OCI-LY7 (cell line): ENCODE results near the gene USO1. TPM values are rescaled to one million over a fixed set of nuclear protein-coding genes. Genes with fewer than 3 reads are reported as not detected.

Experiments used
- BruUV-seq: library from RNA; stranded (reverse); fragments of 400-500 nt; replicated peaks from 2 replicates; lab custom pipeline; 2021; lab: Mats Ljungman, UMichigan
- CTCF ChIA-PET: fragments of 300-600 bp; sonication (Branson Sonifier 250); formaldehyde crosslinking; loops from one replicate; lab custom pipeline; 2022; ENCODE audit warnings: antibody characterized with exemption; ENCODE audit not compliant: unreplicated experiment; lab: Charles Lee
- POLR2A ChIA-PET: fragments of 300-600 bp; sonication (Branson Sonifier 250); formaldehyde crosslinking; loops from one replicate; lab custom pipeline; 2022; ENCODE audit warnings: antibody characterized with exemption; lab: Charles Lee
- DNase-seq: peaks from one replicate; pipeline ENCODE4 v3.0.0-alpha.2; 2015; ENCODE audit warnings: low spot score
- H2AFZ ChIP-seq: fragments of 200-600 bp; sonication (generic), shearing (Covaris generic); 2 replicates; pipeline ENCODE4 v1.6.1; 2014; ENCODE audit warnings: mild to moderate bottlenecking, antibody characterized with exemption, low read length, moderate library complexity
- H3K27ac ChIP-seq: fragments of 200-600 bp; sonication (generic); 2 replicates; pipeline ENCODE4 v1.5.1; 2014; ENCODE audit warnings: mixed run types, low read depth, mild to moderate bottlenecking, moderate library complexity, low read length, inconsistent platforms; ENCODE audit not compliant: poor library complexity, severe bottlenecking
- H3K36me3 ChIP-seq: fragments of 200-600 bp; sonication (generic); 2 replicates; pipeline ENCODE4 v1.6.1; 2014; ENCODE audit warnings: mild to moderate bottlenecking, antibody characterized with exemption, low read length, moderate library complexity, mixed read lengths; ENCODE audit not compliant: insufficient read depth
- H3K4me1 ChIP-seq: fragments of 200-600 bp; sonication (generic); 2 replicates; pipeline ENCODE4 v1.5.1; 2014; ENCODE audit warnings: mild to moderate bottlenecking, low read length; ENCODE audit not compliant: insufficient read depth, poor library complexity, severe bottlenecking
- H3K4me2 ChIP-seq: fragments of 200-600 bp; sonication (generic); 2 replicates; pipeline ENCODE4 v1.6.1; 2014; ENCODE audit warnings: mild to moderate bottlenecking, low read length
- H3K4me3 ChIP-seq: fragments of 200-600 bp; sonication (generic); 2 replicates; pipeline ENCODE4 v1.5.1; 2014; ENCODE audit warnings: mild to moderate bottlenecking, low read depth, low read length; ENCODE audit not compliant: poor library complexity, severe bottlenecking
- H3K79me2 ChIP-seq: fragments of 200-600 bp; sonication (generic); 2 replicates; pipeline ENCODE4 v1.6.1; 2016; ENCODE audit warnings: low read depth, mild to moderate bottlenecking, low read length, moderate library complexity, mixed read lengths; ENCODE audit not compliant: insufficient read depth
- H3K9me2 ChIP-seq: fragments of 200-600 bp; sonication (generic); 2 replicates; pipeline ENCODE4 v1.6.1; 2016; ENCODE audit warnings: mild to moderate bottlenecking, low read length, mixed read lengths; ENCODE audit not compliant: insufficient read depth
- H3K9me3 ChIP-seq: fragments of 200-600 bp; sonication (generic); 2 replicates; pipeline ENCODE4 v1.6.1; 2014; ENCODE audit warnings: mild to moderate bottlenecking, mixed run types, low read length, mixed read lengths
- H4K20me1 ChIP-seq: fragments of 200-600 bp; sonication (generic); 2 replicates; pipeline ENCODE4 v1.6.1; 2014; ENCODE audit warnings: mild to moderate bottlenecking, antibody characterized with exemption, low read length, moderate library complexity, mixed read lengths; ENCODE audit not compliant: insufficient read depth
- EZH2phosphoT487 ChIP-seq: fragments of 200-600 bp; sonication (generic); IDR thresholded peaks from 2 replicates; pipeline ENCODE4 v1.6.1; 2018; ENCODE audit warnings: low read depth, borderline replicate concordance, mild to moderate bottlenecking, mixed run types, antibody characterized with exemption, low read length, moderate library complexity, mixed read lengths
- intact Hi-C: fragments of 100-400 bp; cut with micrococcal nuclease; formaldehyde crosslinking; loops from one replicate; pipeline ENCODE4 v1.10.0; 2022; ENCODE audit not compliant: unreplicated experiment
- total RNA-seq, 2 experiments: library from RNA; depleted of rRNA in 1 of 2; stranded (reverse); fragments of >200 nt in 1 of 2; shearing (Covaris generic) in 1 of 2; gene quantifications; 2 replicates each; pipeline ENCODE4 v1.2.3, GENCODE V29; 2014 to 2022
- TF ChIP-seq, protein P1 (sequence below): fragments of 200-600 bp; sonication (generic); conservative IDR thresholded peaks from 2 replicates; pipeline ENCODE4 v1.5.1; 2014; ENCODE audit warnings: mild to moderate bottlenecking, antibody characterized with exemption, low read length, moderate library complexity, mixed read lengths

Gene USO1
- total RNA-seq, 2 experiments from 2014 or later: 38.0 to 54.6 TPM

DNA sequence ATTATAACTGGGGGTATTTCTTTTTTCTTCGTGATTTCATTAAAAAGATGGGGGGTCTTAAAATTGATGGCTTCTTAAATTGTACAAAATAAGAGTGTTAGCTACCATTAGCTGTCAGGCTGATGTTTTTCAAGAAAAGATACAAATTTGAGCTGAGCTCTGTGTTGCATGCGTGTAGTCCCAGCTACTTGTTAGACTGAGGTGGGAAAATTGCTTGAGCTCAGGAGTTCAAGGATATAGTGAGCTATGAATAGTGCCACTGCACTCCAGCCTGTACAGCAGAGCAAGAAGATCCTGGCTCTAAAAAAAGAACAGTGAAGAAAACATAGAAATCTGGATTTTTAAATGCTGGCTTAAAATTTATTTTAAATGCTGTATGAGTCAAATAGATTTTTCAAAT lies 13.0 kb downstream of the USO1 start:
- H3K9me2 ChIP-seq: no peaks in the 10 kb centered on the region
- POLR2A ChIA-PET: interaction anchor here (0.6 kb wide), 1 partner anchor 11 kb away, joined by 4 read pairs; no protein-coding TSS in a partner anchor
- intact Hi-C loops: no loop called here
- no peak overlapping the region for H3K4me2 ChIP-seq
- no peak for DNase-seq
- H2AFZ ChIP-seq: no peak overlapping the region
- no peaks in the 10 kb centered on the region for H4K20me1 ChIP-seq
- peaks cover 9% of the 10 kb centered on the region for H3K4me1 ChIP-seq
- no TSS peak for BruUV-seq
- peaks cover 16% of the 10 kb centered on the region for H3K36me3 ChIP-seq
- H3K4me3 ChIP-seq: no peak overlapping the region
- no peaks in the 10 kb centered on the region for H3K9me3 ChIP-seq
- no peak overlapping the region for H3K27ac ChIP-seq
- peaks cover 17% of the 10 kb centered on the region; the same call in 1 of the 2 replicates for H3K79me2 ChIP-seq
- TF ChIP-seq, protein P1, sequence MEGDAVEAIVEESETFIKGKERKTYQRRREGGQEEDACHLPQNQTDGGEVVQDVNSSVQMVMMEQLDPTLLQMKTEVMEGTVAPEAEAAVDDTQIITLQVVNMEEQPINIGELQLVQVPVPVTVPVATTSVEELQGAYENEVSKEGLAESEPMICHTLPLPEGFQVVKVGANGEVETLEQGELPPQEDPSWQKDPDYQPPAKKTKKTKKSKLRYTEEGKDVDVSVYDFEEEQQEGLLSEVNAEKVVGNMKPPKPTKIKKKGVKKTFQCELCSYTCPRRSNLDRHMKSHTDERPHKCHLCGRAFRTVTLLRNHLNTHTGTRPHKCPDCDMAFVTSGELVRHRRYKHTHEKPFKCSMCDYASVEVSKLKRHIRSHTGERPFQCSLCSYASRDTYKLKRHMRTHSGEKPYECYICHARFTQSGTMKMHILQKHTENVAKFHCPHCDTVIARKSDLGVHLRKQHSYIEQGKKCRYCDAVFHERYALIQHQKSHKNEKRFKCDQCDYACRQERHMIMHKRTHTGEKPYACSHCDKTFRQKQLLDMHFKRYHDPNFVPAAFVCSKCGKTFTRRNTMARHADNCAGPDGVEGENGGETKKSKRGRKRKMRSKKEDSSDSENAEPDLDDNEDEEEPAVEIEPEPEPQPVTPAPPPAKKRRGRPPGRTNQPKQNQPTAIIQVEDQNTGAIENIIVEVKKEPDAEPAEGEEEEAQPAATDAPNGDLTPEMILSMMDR: no peak
- no peak for TF ChIP-seq EZH2phosphoT487
- CTCF ChIA-PET: no interaction called here

DNA sequence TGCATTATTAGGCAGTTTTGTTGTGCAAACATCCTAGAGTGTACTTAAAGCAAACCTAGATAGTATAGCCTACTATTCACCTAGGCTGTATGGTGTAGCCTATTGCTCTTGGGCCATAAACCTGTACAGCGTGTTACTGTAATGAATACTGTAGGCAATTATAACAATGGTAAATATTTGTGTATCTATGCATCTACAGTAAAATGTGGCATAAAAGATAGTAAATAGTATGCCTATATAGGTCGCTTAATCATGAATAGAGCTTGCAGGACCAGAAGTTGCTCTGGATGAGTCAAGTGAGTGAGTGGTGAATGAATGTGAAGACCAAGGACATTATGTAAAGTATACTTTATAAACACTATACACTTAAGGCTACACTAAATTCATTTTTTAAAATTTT lies 16.6 kb downstream of the USO1 start:
- H3K79me2 ChIP-seq: peaks cover 4% of the 10 kb centered on the region; the same call in 1 of the 2 replicates
- ChIA-PET CTCF (no interaction called here), POLR2A (interaction anchor here (0.6 to 4.0 kb wide), 5 partner anchors 14 to 188 kb away, joined by 3 to 26 read pairs (median 4); no protein-coding TSS in a partner anchor)

DNA sequence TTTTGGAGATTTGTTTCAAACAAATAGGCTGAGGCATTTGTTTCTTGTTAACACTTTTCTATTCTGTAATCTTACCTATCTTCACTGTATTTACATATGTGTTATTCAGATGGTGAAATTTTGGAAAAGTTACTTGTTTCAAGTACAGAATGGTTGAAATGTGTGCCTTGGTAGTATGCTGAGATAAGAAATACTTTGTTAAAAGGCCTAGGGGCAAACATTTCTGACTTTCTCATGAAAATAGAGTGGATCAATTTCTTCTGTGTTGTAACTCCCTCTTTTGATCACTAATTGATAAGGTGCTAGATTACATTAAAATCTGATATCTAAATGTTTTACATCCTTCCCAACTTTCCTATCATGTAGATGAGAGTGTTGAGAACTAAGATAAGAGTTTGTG lies 18.1 kb downstream of the USO1 start:
- TF ChIP-seq, protein P1: no peak
- TF ChIP-seq EZH2phosphoT487: no peak

More for the DNA sequence above, 16.6 kb downstream of the USO1 start:
- H3K36me3 ChIP-seq: peaks cover 5% of the 10 kb centered on the region; the same call in 1 of the 2 replicates
- TF ChIP-seq, protein P1: no peak
- TF ChIP-seq EZH2phosphoT487: no peak
- no peaks in the 10 kb centered on the region for H3K9me3 ChIP-seq
- no TSS peak for BruUV-seq
- intact Hi-C loops: no loop called here
- H3K27ac ChIP-seq: no peak overlapping the region
- DNase-seq: no peak
- H3K4me2 ChIP-seq: no peak overlapping the region
- H4K20me1 ChIP-seq: no peaks in the 10 kb centered on the region
- H3K9me2 ChIP-seq: no peaks in the 10 kb centered on the region
- H2AFZ ChIP-seq: no peak overlapping the region
- H3K4me1 ChIP-seq: peaks cover 9% of the 10 kb centered on the region
- no peak overlapping the region for H3K4me3 ChIP-seq

More for the DNA sequence above, 18.1 kb downstream of the USO1 start:
- CTCF ChIA-PET: no interaction called here
- 0 out of 2 replicates have a peak, but pooled peaks cover 4% of the 10 kb centered on the region for H3K79me2 ChIP-seq
- H2AFZ ChIP-seq: no peak overlapping the region
- no peaks in the 10 kb centered on the region for H3K36me3 ChIP-seq
- no peak overlapping the region for H3K4me3 ChIP-seq
- intact Hi-C loops: no loop called here
- no peaks in the 10 kb centered on the region for H3K9me3 ChIP-seq
- no peak overlapping the region for H3K4me2 ChIP-seq
- DNase-seq: no peak
- POLR2A ChIA-PET: interaction anchor here (4.0 kb wide), 1 partner anchor 16 kb away, joined by 26 read pairs; no protein-coding TSS in a partner anchor
- H3K9me2 ChIP-seq: no peaks in the 10 kb centered on the region
- no TSS peak for BruUV-seq
- H4K20me1 ChIP-seq: no peaks in the 10 kb centered on the region
- no peak overlapping the region for H3K27ac ChIP-seq
- peaks cover 9% of the 10 kb centered on the region for H3K4me1 ChIP-seq
